HG02970 (cell line): ENCODE results near the gene MRPL4.
"Not testable (repeated sequence)": the region's sequence is repeated elsewhere in the genome, so short reads cannot be mapped to it uniquely, and the experiment has no call there.

ENCODE experiments used
- ATAC-seq: cut with Tn5 transposase; IDR thresholded peaks from one replicate; pipeline ENCODE4 v1.9.1; 2021; ENCODE audit warnings: mild to moderate bottlenecking, moderate library complexity, moderate number of reproducible peaks; ENCODE audit not compliant: unreplicated experiment, low FRiP score

Gene MRPL4

DNA sequence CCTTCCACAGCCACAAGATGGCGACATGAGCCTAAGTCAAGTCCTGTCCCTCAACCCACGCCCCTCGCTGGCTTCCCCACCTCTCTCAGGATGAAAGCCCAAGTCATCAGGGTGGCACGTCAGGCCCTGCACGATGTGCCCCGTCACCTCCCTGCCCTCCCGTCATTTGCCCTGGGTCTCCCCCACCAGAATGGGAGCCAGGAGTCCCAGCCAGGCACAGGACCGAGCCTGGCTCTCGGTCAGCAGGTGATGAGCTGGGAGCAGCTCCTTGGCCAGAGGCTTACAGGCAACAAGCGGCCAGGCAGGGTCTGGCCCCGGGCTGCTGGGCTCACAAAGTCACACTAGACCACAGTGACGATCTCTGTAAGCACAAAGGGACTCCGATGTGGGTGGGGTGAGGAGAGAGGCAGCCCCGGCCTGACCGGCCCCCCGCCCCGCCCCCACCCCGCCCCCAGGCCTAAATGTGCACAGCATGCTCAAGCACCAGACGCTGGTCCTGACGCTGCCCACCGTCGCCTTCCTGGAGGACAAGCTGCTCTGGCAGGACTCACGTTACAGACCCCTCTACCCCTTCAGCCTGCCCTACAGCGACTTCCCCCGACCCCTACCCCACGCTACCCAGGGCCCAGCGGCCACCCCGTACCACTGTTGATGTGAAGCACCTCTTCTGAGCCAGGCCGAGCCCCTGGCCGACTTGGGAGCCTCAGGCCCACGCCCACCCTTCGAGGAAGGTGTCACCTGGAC, 7.3 kb downstream of the MRPL4 start:
- ATAC-seq = no peak

DNA sequence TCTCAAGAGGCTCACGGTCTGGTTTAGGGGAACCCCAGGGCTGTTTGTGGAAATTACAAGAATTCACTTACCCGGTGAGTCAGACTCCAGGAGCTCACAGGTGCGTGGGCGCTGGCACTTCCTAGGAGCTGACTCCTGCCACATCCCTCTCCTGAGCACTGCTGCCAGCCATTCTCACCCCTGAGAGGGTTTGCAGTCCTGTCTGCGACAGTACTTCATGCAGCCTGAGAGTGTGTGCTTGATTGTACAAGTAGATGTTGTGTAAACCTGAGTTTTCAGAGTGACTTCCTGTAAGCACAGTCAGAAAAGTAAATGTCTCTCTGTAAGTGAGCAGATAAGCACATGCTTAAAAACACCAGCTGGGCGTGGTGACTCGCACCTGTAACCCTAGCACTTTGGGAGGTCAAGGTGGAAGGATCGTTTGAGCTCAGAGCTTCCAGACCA, 8.1 kb downstream of the MRPL4 start:
- ATAC-seq = no peak

DNA sequence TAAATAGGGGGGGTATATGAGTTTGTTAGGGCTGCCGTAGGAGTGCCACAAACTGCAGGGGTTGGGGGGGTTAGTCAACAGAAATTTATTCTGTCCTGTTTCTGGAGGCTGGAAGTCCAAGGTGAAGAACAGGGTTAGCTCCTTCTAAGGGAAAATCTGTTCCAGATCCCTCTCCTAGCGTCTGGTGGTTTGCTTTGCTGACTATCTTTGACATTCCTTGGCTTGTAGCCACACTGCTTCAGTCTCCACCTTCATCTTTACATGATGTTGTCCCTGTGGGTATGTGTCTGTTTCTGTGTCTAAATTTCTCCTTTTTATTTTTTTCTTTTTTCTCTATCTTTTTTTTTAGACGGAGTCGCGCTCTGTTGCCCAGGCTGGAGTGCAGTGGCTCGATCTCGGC, 10.8 kb downstream of the MRPL4 start:
- no peak for ATAC-seq

DNA sequence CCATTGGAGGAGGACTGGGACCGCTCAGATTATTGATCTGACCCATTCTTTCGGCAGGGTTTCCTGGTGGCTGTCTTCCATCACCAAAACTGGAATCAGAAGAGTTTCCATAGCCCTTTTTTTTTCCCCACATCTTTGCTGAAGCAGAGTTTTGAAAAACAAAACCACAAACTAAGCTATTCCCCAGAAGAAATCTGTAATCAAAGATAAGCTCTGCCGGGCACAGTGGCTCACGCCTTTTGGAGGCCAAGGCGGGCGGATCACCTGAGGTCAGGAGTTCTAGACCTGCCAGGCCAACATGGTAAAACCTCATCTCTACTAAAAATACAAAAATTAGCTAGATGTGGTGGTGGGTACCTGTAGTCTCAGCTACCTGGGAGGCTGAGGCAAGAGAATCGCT, 14.7 kb downstream of the MRPL4 start:
- ATAC-seq = no peak

DNA sequence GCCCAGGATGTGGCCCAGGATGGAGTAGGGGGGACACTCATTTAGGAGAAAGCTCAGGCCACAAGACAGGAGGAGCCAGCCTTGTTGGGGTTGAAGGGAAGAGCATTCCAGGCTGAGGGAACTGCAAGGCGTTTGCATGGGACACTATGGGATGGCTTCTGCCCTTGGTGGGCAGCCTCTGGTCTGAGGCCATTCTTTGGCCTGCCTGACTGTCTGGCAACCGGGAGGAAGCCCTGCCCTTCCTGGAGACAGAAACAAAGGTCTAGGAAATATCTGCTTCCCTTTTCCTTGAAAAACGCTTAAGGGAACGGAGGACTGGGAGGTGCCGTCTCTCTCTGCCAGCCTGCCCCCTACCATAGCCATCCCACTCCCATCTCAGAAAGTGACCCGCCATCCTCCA, 16.1 kb downstream of the MRPL4 start:
- ATAC-seq = no peak

DNA sequence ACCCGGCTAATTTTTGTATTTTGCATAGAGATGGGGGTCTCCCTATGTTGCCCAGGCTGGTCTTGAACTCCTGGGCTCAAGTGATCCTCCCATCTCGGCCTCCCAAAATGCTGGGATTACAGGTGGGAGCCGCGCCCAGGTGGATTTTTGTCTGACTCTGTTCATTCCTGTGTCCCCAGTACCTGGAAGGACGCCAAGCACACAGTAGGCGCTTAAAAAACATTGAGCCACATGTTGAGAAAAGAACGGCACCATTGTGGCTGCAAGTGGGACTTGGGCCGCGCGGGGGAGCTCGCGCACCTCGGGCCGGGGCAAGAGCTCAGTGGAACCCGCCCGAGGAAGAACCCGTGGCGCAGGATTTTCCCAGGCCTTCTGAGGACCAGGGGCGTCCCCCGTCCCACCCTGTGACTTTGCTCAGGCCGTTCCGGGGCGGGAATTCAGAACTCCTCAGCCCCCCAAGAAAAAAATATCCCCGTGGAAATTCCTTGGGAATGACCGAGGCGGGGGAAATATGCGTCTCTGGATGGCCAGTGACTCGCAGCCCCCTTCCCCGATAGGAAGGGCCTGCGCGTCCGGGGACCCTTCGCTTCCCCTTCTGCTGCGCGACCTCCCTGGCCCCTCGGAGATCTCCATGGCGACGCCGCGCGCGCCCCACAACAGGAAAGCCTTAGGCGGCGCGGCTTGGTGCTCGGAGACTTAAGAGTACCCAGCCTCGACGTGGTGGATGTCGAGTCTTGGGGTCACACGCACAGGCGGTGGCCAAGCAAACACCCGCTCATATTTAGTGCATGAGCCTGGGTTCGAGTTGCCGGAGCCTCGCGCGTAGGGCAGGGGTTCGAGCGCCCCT, 17.5 kb downstream of the MRPL4 start:
- ATAC-seq = no peak

DNA sequence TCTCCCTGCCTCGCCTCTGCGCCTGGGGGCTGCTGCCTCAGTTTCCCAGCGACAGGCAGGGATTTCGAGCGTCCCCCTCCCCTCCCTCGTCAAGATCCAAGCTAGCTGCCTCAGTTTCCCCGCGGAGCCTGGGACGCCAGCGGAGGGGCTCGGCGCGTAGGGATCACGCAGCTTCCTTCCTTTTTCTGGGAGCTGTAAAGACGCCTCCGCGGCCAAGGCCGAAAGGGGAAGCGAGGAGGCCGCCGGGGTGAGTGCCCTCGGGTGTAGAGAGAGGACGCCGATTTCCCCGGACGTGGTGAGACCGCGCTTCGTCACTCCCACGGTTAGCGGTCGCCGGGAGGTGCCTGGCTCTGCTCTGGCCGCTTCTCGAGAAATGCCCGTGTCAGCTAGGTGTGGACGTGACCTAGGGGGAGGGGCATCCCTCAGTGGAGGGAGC, 18.2 kb downstream of the MRPL4 start:
- peak; percentile 25 for ATAC-seq

DNA sequence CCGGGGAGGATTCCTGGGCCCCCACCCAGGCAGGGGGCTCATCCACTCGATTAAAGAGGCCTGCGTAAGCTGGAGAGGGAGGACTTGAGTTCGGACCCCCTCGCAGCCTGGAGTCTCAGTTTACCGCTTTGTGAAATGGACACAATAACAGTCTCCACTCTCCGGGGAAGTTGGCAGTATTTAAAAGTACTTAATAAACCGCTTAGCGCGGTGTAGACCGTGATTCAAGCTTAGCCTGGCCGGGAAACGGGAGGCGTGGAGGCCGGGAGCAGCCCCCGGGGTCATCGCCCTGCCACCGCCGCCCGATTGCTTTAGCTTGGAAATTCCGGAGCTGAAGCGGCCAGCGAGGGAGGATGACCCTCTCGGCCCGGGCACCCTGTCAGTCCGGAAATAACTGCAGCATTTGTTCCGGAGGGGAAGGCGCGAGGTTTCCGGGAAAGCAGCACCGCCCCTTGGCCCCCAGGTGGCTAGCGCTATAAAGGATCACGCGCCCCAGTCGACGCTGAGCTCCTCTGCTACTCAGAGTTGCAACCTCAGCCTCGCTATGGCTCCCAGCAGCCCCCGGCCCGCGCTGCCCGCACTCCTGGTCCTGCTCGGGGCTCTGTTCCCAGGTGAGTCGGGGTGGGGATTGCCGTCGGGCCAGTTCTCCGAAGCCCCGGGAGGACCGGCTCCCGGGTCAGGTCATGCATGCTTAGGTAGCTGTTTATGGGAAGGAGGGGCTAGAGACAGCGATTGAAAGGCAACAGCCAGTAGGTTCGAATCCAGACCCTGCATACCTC, 18.8 kb downstream of the MRPL4 start, which contains the start of gene ICAM1:
ICAM1 (plus strand) TSS at position 505 of the 779 bp plus-strand sequence; CDS start at position 545, 40 bp downstream.
- peak; percentile 47 for ATAC-seq

DNA sequence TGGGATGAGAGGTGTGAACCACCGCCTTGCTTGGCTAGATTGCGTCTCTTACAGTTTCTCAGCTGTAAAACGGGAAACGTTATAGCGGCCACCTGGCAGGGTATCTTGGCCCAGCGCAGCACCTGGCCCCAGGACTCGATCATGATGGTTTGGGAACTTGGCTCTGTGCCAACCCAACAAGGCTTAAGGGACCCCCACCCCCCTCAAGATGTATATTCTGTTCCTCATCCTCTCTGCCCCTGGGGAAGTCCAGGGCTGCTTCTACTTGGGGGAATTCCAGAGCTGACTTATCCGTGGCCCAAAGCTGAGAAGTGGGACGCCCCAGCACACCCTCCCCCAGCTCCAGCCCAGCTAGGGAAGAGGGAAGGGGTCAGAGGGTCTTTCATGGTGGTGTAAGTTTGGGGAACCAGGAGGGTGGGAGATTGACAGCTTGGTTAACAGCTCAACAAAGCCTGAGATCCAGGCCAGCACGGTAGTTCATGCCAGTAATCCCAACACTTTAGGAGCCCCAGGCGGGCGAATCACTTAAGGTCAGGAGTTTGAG, 19.6 kb downstream of the MRPL4 start:
- peak; percentile 22 for ATAC-seq

DNA sequence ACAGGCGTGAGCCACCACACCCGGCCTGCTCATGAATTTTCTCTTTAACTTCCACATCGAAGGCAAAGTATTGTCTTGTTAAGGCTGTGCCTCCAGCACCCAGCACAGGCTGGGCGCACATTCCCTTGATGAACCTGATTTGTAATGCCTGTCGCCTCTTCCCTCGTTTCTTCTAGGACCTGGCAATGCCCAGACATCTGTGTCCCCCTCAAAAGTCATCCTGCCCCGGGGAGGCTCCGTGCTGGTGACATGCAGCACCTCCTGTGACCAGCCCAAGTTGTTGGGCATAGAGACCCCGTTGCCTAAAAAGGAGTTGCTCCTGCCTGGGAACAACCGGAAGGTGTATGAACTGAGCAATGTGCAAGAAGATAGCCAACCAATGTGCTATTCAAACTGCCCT, 22.6 kb downstream of the MRPL4 start:
- ATAC-seq = no peak

DNA sequence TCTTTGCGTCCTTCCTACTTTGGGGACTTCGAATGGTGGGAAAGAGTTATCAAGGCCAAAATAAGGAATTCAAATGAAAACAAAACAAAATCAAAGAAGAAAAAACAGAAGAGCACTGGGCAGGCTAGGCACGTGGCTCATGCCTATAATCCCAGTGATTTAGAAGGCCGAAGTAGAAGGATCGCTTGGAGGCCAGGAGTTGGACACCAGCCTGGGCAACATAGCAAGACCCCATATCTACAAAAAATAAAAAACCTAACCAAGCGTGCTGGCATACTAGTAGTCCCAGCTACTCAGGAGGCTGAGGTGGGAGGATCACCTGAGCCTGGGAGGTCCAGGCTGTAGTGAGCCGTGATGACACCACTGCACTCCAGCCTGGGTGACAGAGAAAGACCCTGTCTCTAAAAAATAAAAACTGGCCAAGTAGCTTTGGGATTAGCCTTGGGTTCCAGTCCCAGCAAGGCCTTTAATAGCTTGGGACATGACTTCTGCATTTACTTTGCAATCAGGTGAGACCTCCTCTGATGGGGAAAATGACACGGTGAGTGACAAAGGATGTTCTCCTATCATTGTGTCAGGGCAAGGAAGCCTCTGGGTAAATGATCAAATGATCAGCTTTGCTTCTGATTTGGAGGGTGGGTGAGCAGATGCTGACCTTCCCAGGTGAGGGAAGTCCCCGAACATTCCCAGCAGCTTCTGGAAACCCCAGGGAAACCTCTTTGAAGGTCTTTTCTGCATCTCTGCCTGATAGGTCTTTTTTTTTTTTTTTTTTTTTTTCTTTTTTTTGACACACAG, 26.0 kb downstream of the MRPL4 start:
- no peak for ATAC-seq

DNA sequence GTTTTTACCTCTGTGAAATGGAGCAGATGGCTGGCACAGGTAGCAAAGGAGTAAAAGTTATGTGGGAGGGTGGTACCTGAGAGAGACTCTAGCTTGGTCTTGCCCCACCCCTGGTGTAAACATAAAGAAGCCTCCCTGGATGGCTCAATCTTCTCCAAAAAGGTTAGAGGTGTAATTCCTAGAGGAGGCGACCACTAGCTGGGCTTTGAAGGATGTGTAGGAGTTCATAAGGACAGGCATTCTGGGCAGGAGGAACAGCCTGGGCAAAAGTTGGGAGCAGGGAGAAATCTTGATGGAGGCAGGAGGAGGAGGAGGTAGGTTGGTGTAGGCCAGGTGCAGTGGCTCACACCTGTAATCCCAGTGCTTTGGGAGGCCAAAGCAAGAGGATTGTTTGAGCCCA, 26.9 kb downstream of the MRPL4 start:
- ATAC-seq = no peak

DNA sequence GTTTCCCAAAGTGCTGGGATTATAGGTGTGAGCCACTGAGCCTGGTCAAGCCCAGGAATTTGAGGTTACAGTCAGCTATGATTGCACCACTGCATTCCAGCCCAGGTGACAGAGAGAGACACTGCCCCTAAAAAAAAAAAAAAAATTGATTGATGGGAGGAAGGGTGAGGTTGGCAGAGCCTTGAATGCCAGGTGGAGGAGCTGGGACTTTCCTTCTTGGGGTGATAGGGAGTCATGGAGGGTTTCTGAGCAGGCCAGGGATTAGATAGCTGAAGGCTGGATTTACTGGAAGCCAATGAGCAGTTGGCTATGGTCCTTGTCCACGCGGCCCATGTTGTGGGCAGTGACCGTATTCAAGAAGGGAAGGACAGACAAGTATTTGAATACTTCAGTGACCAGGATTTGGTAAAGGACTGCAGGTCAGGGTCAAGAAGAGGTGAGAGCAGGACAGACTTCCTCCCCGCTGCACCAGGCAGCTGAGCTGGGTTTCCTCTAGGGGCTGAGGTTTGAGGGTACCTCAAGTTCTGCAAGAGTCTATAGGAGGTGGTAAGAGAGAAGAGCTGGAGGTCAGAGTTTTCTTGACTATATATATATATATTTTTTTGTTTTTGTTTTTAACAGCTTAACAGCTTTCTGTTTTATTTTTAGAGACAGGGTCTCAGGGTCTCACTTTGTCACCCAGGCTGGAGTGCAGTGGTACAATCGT, 27.9 kb downstream of the MRPL4 start:
- no peak for ATAC-seq

DNA sequence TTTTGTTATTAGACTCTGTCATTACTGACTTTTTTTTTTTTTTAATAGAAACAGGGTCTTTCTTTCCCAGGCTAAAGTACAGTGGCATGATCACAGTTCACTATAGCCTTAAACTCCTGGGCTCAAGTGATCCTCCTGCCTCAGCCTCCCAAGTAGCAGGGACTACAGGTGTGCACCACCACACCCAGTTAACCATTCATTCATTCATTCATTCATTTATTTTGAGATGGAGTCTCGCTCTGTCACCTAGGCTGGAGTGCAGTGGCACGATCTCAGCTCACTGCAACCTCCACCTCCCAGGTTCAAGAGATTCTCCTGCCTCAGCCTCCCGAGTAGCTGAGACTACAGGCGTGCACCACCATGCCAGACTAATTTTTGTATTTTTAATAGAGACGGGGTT, 30.0 kb downstream of the MRPL4 start:
- not testable (repeated sequence) for ATAC-seq

DNA sequence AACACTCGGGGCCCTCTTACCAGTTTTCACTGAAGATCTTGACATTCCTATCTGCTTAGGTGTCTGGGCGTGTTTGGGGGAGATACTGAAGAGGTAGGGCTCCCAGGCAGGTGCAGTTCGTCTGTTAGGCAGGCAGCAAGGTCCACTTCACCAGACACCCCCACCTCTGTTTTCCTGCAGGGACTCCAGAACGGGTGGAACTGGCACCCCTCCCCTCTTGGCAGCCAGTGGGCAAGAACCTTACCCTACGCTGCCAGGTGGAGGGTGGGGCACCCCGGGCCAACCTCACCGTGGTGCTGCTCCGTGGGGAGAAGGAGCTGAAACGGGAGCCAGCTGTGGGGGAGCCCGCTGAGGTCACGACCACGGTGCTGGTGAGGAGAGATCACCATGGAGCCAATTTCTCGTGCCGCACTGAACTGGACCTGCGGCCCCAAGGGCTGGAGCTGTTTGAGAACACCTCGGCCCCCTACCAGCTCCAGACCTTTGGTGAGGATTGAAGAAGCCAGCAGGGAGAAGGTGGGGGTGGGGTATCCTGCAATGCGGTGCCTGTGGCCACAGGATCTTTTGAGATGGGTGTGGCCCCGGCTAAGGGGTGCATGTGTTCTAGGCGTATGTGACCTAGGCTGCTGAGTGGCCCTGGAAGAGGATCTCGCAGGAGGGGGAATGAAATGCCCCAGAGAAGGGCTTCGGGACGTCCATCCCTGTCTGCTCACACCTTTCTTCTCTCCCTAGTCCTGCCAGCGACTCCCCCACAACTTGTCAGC, 31.5 kb downstream of the MRPL4 start:
- no peak for ATAC-seq

DNA sequence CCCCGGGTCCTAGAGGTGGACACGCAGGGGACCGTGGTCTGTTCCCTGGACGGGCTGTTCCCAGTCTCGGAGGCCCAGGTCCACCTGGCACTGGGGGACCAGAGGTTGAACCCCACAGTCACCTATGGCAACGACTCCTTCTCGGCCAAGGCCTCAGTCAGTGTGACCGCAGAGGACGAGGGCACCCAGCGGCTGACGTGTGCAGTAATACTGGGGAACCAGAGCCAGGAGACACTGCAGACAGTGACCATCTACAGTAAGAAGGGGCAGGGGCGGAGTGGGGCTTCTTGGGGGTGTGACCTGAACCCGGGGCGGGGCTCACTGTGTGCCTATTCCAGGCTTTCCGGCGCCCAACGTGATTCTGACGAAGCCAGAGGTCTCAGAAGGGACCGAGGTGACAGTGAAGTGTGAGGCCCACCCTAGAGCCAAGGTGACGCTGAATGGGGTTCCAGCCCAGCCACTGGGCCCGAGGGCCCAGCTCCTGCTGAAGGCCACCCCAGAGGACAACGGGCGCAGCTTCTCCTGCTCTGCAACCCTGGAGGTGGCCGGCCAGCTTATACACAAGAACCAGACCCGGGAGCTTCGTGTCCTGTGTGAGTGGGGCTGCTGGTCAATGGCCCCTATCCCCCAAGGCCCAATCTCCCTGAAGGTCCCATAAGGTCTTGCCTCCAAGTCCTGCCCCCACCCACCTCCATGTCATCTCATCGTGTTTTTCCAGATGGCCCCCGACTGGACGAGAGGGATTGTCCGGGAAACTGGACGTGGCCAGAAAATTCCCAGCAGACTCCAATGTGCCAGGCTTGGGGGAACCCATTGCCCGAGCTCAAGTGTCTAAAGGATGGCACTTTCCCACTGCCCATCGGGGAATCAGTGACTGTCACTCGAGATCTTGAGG, 32.3 kb downstream of the MRPL4 start:
- ATAC-seq = no peak

DNA sequence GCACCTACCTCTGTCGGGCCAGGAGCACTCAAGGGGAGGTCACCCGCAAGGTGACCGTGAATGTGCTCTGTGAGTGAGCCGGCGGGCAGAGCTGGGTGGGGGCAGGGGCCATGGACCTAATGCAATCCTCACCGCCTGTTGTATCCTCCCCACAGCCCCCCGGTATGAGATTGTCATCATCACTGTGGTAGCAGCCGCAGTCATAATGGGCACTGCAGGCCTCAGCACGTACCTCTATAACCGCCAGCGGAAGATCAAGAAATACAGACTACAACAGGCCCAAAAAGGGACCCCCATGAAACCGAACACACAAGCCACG, 32.9 kb downstream of the MRPL4 start:
- no peak for ATAC-seq

DNA sequence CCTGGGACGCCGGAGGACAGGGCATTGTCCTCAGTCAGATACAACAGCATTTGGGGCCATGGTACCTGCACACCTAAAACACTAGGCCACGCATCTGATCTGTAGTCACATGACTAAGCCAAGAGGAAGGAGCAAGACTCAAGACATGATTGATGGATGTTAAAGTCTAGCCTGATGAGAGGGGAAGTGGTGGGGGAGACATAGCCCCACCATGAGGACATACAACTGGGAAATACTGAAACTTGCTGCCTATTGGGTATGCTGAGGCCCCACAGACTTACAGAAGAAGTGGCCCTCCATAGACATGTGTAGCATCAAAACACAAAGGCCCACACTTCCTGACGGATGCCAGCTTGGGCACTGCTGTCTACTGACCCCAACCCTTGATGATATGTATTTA, 33.4 kb downstream of the MRPL4 start:
- no peak for ATAC-seq
